Measurements from ENCODE around the gene RPAP3.

Gene RPAP3

GRCh38 chr12:47715393-47715876 is 9.6 kb upstream of the RPAP3 start:
- Histone ChIP-seq H3K23ac (ENCODE audit: low read depth, low read length, poor library complexity) (no peak overlapping the region), H3K4me1 (ENCODE audit: control insufficient read depth in 2 of 2, insufficient read depth in 1 of 2, low read depth in 1 of 2, low read length in 2 of 2) (peaks cover 2 to 5% of the 10 kb centered on the region in 2 donors), H3K4me2 (ENCODE audit: insufficient read depth, low read length, poor library complexity, severe bottlenecking) (no peak overlapping the region), H3K18ac (ENCODE audit: low read length) (no peak overlapping the region), H2AK5ac (ENCODE audit: low read depth, low read length) (peak overlapping the region; percentile 40), H3K27me3 (ENCODE audit: control insufficient read depth in 3 of 3, insufficient read depth in 3 of 3, low read depth in 1 of 3, low read length in 3 of 3) (no peaks in the 10 kb centered on the region), H3K9ac (ENCODE audit: low read depth, low read length, poor library complexity) (no peak overlapping the region), H2AFZ (ENCODE audit: low read length) (no peak overlapping the region), H3K14ac (ENCODE audit: low read length) (no peak overlapping the region), H4K8ac (ENCODE audit: low read depth, low read length) (no peak overlapping the region), H2BK5ac (ENCODE audit: low read length) (no peak overlapping the region), H4K91ac (ENCODE audit: low read depth, low read length, poor library complexity) (no peak overlapping the region), H2BK15ac (ENCODE audit: low read length) (no peak overlapping the region), H2BK12ac (ENCODE audit: low read length) (no peak overlapping the region), H2BK120ac (ENCODE audit: low read depth, low read length) (no peak overlapping the region), H3K4me3 (ENCODE audit: low read length in 2 of 2) (no peak overlapping the region), H3K9me3 (replicated peaks in 1 of 2; ENCODE audit: control insufficient read depth in 2 of 2, insufficient read depth in 1 of 2, low read depth in 1 of 2, low read length in 2 of 2) (no peaks in the 10 kb centered on the region), H3K4ac (ENCODE audit: low read length) (no peak overlapping the region), H3K36me3 (replicated peaks in 1 of 2; ENCODE audit: control insufficient read depth in 2 of 2, insufficient read depth in 2 of 2, low read length in 2 of 2) (peaks cover 0 to 3% of the 10 kb centered on the region in 2 donors), H3K27ac (replicated peaks; ENCODE audit: low read length) (no peak overlapping the region), H3K79me1 (ENCODE audit: low read depth, low read length) (no peaks in the 10 kb centered on the region)
- DNase-seq (ENCODE audit: low spot score): peak; percentile 84
- no CpG with 5 or more reads among the region's 10 CpGs for WGBS, 2 donors (ENCODE audit: extremely low coverage in 2 of 2, insufficient read length in 2 of 2, insufficient replicate concordance in 1 of 2)

- Histone ChIP-seq H3K23ac (ENCODE audit: low read depth, low read length, poor library complexity) (no peak overlapping the region), H2BK15ac (ENCODE audit: low read length) (no peak overlapping the region), H4K8ac (ENCODE audit: low read depth, low read length) (no peak overlapping the region), H4K91ac (ENCODE audit: low read depth, low read length, poor library complexity) (no peak overlapping the region), H2BK12ac (ENCODE audit: low read length) (no peak overlapping the region), H2AK5ac (ENCODE audit: low read depth, low read length) (no peak overlapping the region), H3K36me3 (replicated peaks in 1 of 2; ENCODE audit: control insufficient read depth in 2 of 2, insufficient read depth in 2 of 2, low read length in 2 of 2) (peaks cover 0 to 2% of the 10 kb centered on the region in 2 donors), H3K79me1 (ENCODE audit: low read depth, low read length) (no peaks in the 10 kb centered on the region), H3K27ac (replicated peaks; ENCODE audit: low read length) (no peak overlapping the region), H3K4me1 (ENCODE audit: control insufficient read depth in 2 of 2, insufficient read depth in 1 of 2, low read depth in 1 of 2, low read length in 2 of 2) (peaks cover 2 to 5% of the 10 kb centered on the region in 2 donors), H3K9ac (ENCODE audit: low read depth, low read length, poor library complexity) (no peak overlapping the region), H3K9me3 (replicated peaks in 1 of 2; ENCODE audit: control insufficient read depth in 2 of 2, insufficient read depth in 1 of 2, low read depth in 1 of 2, low read length in 2 of 2) (no peaks in the 10 kb centered on the region), H3K4ac (ENCODE audit: low read length) (no peak overlapping the region), H2BK120ac (ENCODE audit: low read depth, low read length) (no peak overlapping the region), H3K4me2 (ENCODE audit: insufficient read depth, low read length, poor library complexity, severe bottlenecking) (no peak overlapping the region), H2BK5ac (ENCODE audit: low read length) (no peak overlapping the region), H3K18ac (ENCODE audit: low read length) (no peak overlapping the region), H2AFZ (ENCODE audit: low read length) (no peak overlapping the region), H3K14ac (ENCODE audit: low read length) (no peak overlapping the region), H3K4me3 (ENCODE audit: low read length in 2 of 2) (no peak overlapping the region), H3K27me3 (ENCODE audit: control insufficient read depth in 3 of 3, insufficient read depth in 3 of 3, low read depth in 1 of 3, low read length in 3 of 3) (no peaks in the 10 kb centered on the region)
- no peak for DNase-seq (ENCODE audit: low spot score)
- WGBS, 2 donors (ENCODE audit: extremely low coverage in 2 of 2, insufficient read length in 2 of 2, insufficient replicate concordance in 1 of 2): no CpG with 5 or more reads among the region's 5 CpGs
Measured at GRCh38 chr12:47714826-47715386, 9.1 kb upstream of the RPAP3 start.

GRCh38 chr12:47712171-47712570 is 6.3 kb upstream of the RPAP3 start:
- H2BK120ac ChIP-seq (ENCODE audit: low read depth, low read length): no peak overlapping the region
- H4K91ac ChIP-seq (ENCODE audit: low read depth, low read length, poor library complexity): no peak overlapping the region
- H3K79me1 ChIP-seq (ENCODE audit: low read depth, low read length): no peaks in the 10 kb centered on the region
- H3K23ac ChIP-seq (ENCODE audit: low read depth, low read length, poor library complexity): no peak overlapping the region
- H3K4me3 ChIP-seq (ENCODE audit: low read length in 2 of 2): no peak overlapping the region
- H2AK5ac ChIP-seq (ENCODE audit: low read depth, low read length): no peak overlapping the region
- no peaks in the 10 kb centered on the region for H3K27me3 ChIP-seq (ENCODE audit: control insufficient read depth in 3 of 3, insufficient read depth in 3 of 3, low read depth in 1 of 3, low read length in 3 of 3)
- no peak overlapping the region for H3K18ac ChIP-seq (ENCODE audit: low read length)
- no peak overlapping the region for H2BK15ac ChIP-seq (ENCODE audit: low read length)
- no peak overlapping the region for H3K27ac ChIP-seq (replicated peaks; ENCODE audit: low read length)
- H3K4me2 ChIP-seq (ENCODE audit: insufficient read depth, low read length, poor library complexity, severe bottlenecking): no peak overlapping the region
- no peaks in the 10 kb centered on the region for H3K36me3 ChIP-seq (replicated peaks in 1 of 2; ENCODE audit: control insufficient read depth in 2 of 2, insufficient read depth in 2 of 2, low read length in 2 of 2)
- no peak overlapping the region for H4K8ac ChIP-seq (ENCODE audit: low read depth, low read length)
- no peaks in the 10 kb centered on the region for H3K9me3 ChIP-seq (replicated peaks in 1 of 2; ENCODE audit: control insufficient read depth in 2 of 2, insufficient read depth in 1 of 2, low read depth in 1 of 2, low read length in 2 of 2)
- no peak overlapping the region for H3K4ac ChIP-seq (ENCODE audit: low read length)
- H2BK5ac ChIP-seq (ENCODE audit: low read length): no peak overlapping the region
- H3K4me1 ChIP-seq (ENCODE audit: control insufficient read depth in 2 of 2, insufficient read depth in 1 of 2, low read depth in 1 of 2, low read length in 2 of 2): peaks cover 0 to 3% of the 10 kb centered on the region in 2 donors
- WGBS, 2 donors (ENCODE audit: extremely low coverage in 2 of 2, insufficient read length in 2 of 2, insufficient replicate concordance in 1 of 2): no CpG with 5 or more reads among the region's 6 CpGs
- no peak for DNase-seq (ENCODE audit: low spot score)
- no peak overlapping the region for H3K9ac ChIP-seq (ENCODE audit: low read depth, low read length, poor library complexity)
- H2BK12ac ChIP-seq (ENCODE audit: low read length): no peak overlapping the region
- no peak overlapping the region for H2AFZ ChIP-seq (ENCODE audit: low read length)
- H3K14ac ChIP-seq (ENCODE audit: low read length): no peak overlapping the region

- Histone ChIP-seq H3K4me1 (ENCODE audit: control insufficient read depth in 2 of 2, insufficient read depth in 1 of 2, low read depth in 1 of 2, low read length in 2 of 2) (peaks cover 0 to 4% of the 10 kb centered on the region in 2 donors), H3K23ac (ENCODE audit: low read depth, low read length, poor library complexity) (no peak overlapping the region), H3K18ac (ENCODE audit: low read length) (no peak overlapping the region), H3K4me3 (ENCODE audit: low read length in 2 of 2) (no peak overlapping the region), H3K9ac (ENCODE audit: low read depth, low read length, poor library complexity) (no peak overlapping the region), H2BK15ac (ENCODE audit: low read length) (no peak overlapping the region), H3K36me3 (replicated peaks in 1 of 2; ENCODE audit: control insufficient read depth in 2 of 2, insufficient read depth in 2 of 2, low read length in 2 of 2) (no peaks in the 10 kb centered on the region), H3K9me3 (replicated peaks in 1 of 2; ENCODE audit: control insufficient read depth in 2 of 2, insufficient read depth in 1 of 2, low read depth in 1 of 2, low read length in 2 of 2) (no peaks in the 10 kb centered on the region), H4K8ac (ENCODE audit: low read depth, low read length) (no peak overlapping the region), H3K14ac (ENCODE audit: low read length) (no peak overlapping the region), H2BK5ac (ENCODE audit: low read length) (no peak overlapping the region), H2BK12ac (ENCODE audit: low read length) (no peak overlapping the region), H2AK5ac (ENCODE audit: low read depth, low read length) (no peak overlapping the region), H4K91ac (ENCODE audit: low read depth, low read length, poor library complexity) (no peak overlapping the region), H2BK120ac (ENCODE audit: low read depth, low read length) (no peak overlapping the region), H3K79me1 (ENCODE audit: low read depth, low read length) (no peaks in the 10 kb centered on the region), H3K27ac (replicated peaks; ENCODE audit: low read length) (no peak overlapping the region), H3K4ac (ENCODE audit: low read length) (no peak overlapping the region), H3K4me2 (ENCODE audit: insufficient read depth, low read length, poor library complexity, severe bottlenecking) (no peak overlapping the region), H2AFZ (ENCODE audit: low read length) (no peak overlapping the region), H3K27me3 (ENCODE audit: control insufficient read depth in 3 of 3, insufficient read depth in 3 of 3, low read depth in 1 of 3, low read length in 3 of 3) (no peaks in the 10 kb centered on the region)
- no peak for DNase-seq (ENCODE audit: low spot score)
- WGBS, 2 donors (ENCODE audit: extremely low coverage in 2 of 2, insufficient read length in 2 of 2, insufficient replicate concordance in 1 of 2): no CpG with 5 or more reads among the region's 5 CpGs
Measured at GRCh38 chr12:47711448-47711847, 5.6 kb upstream of the RPAP3 start.
